ENCODE measurements around the gene PMPCA. TPM values are rescaled to one million over a fixed set of nuclear protein-coding genes. Genes with fewer than 3 reads are reported as not detected.

The PMPCA gene
- total RNA-seq, 3 donors from 2014 or later (not counting 1 experiment from before 2014, with no cell fraction given), result 78.3 to 84.8 (median 79.3) TPM

- no peaks in the 10 kb centered on the region for H3K36me3 Mint-ChIP-seq
- DNase-seq, result no peak
- TF ChIP-seq CTCF (IDR thresholded peaks at IDR 0.05), result no peak
- no peaks in the 10 kb centered on the region for H3K27me3 Mint-ChIP-seq (ENCODE audit: low read depth in 2 of 2)
- Histone ChIP-seq H3K4me3 (ENCODE audit: low read length) (no peak overlapping the region), H3K36me3 (ENCODE audit: control insufficient read depth, insufficient read depth, low read length) (peaks cover 2% of the 10 kb centered on the region), H3K27ac (ENCODE audit: low read length) (peak overlapping the region; percentile 55), H3K4me1 (ENCODE audit: control insufficient read depth, insufficient read depth, low read length) (peaks cover 29% of the 10 kb centered on the region), H3K9me3 (ENCODE audit: control insufficient read depth, insufficient read depth, low read length) (no peaks in the 10 kb centered on the region), H3K27me3 (ENCODE audit: control insufficient read depth, insufficient read depth, low read length) (no peaks in the 10 kb centered on the region)
- H3K27ac Mint-ChIP-seq, result peak overlapping the region; percentile 48 to 66
- no peaks in the 10 kb centered on the region for H3K9me3 Mint-ChIP-seq
- intact Hi-C loops (cut with micrococcal nuclease), result loop anchor here (10.0 kb wide), 1 partner anchor 48 kb away; no protein-coding TSS in a partner anchor
- H3K4me3 Mint-ChIP-seq, result peak overlapping the region; percentile 84
- 96% methylated on average over 6 of the region's 6 CpGs for WGBS (ENCODE audit: insufficient coverage)
- ATAC-seq, result no peak
- peaks cover 0 to 5% of the 10 kb centered on the region in 2 donors for H3K4me1 Mint-ChIP-seq
Observed at GRCh38 chr9:136362450-136362784, 48.0 kb upstream of the PMPCA start.

DNA sequence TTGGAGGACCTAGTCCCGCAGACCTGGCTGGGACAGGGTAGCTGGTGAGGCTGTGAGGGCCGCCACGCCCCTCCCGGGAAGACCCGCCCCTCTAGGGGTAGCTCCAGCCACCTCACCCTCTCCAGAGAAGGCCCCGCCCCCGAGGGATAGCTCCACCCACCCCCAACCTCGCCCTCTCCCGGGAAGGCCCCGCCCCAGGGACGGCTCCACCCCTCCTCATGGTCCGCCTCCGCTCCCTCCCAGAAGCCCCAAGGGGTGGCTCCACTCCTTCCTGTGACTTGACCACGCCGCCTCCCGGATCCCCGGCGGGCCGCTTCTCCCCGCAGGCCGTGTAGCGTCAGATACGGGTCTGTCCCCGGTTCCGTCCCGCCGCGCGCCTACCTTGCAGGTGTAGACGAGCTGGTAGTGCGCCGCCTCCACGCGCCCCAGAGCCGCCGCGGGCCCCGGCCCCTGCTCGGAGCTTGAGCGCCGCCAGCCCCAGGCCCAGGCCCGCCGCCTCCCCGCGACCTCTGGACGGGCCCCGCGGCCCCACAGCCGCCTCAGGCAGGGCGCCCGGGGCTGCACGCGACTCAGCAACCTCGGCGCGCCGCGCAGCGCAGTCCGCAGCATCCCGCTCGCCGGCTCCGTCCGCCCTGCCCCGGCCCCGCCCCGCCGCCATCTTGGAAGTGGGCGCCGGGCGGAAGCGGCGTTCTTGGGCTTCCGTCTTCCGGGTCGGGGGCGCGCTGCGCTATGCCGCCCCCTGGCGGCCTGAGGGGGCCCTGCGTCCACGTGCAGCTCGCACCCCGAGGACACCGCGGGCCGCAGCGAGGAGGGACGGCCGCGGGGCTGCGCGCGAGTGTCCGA, 47.1 kb upstream of the PMPCA start, which contains the start of gene DNLZ:
TSS of gene DNLZ (minus strand) at position 639 of the 843 bp plus-strand sequence. CDS start at position 609, 30 bp downstream.
- peak within 1 kb of the TSS; percentile 48 to 66 for H3K27ac Mint-ChIP-seq
- H3K27ac ChIP-seq (ENCODE audit: low read length), result peak within 1 kb of the TSS; percentile 60

GRCh38 chr9:136363949-136364748, 46.3 kb upstream of the PMPCA start:
- H3K36me3 ChIP-seq (ENCODE audit: control insufficient read depth, insufficient read depth, low read length), result peaks cover 2% of the 10 kb centered on the region
- peak in 1 of 3 donors; percentile 0 for ATAC-seq
- peak overlapping the region; percentile 65 for H3K4me3 Mint-ChIP-seq
- H3K27me3 Mint-ChIP-seq (ENCODE audit: low read depth in 2 of 2), result no peaks in the 10 kb centered on the region
- no peak for DNase-seq
- peak; percentile 65 for TF ChIP-seq CTCF (IDR thresholded peaks at IDR 0.05)
- intact Hi-C loops (cut with micrococcal nuclease), result loop anchor here (10.0 kb wide), 1 partner anchor 49 kb away; no protein-coding TSS in a partner anchor
- peaks cover 0 to 5% of the 10 kb centered on the region in 2 donors for H3K4me1 Mint-ChIP-seq
- no peaks in the 10 kb centered on the region for H3K9me3 Mint-ChIP-seq
- no peak overlapping the region for H3K27ac ChIP-seq (ENCODE audit: low read length)
- 50% methylated on average over 54 of the region's 54 CpGs for WGBS (ENCODE audit: insufficient coverage)
- H3K9me3 ChIP-seq (ENCODE audit: control insufficient read depth, insufficient read depth, low read length), result no peaks in the 10 kb centered on the region
- no peak overlapping the region for H3K4me3 ChIP-seq (ENCODE audit: low read length)
- no peaks in the 10 kb centered on the region for H3K36me3 Mint-ChIP-seq
- H3K4me1 ChIP-seq (ENCODE audit: control insufficient read depth, insufficient read depth, low read length), result peaks cover 29% of the 10 kb centered on the region
- no peaks in the 10 kb centered on the region for H3K27me3 ChIP-seq (ENCODE audit: control insufficient read depth, insufficient read depth, low read length)
- H3K27ac Mint-ChIP-seq, result no peak overlapping the region

More for the DNA sequence above, 47.1 kb upstream of the PMPCA start, which contains the start of gene DNLZ:
- under 1% methylated on average over 97 of the region's 97 CpGs for WGBS (ENCODE audit: insufficient coverage)
- ATAC-seq, result peak; percentile 83 to 94 (median 85)
- Histone ChIP-seq H3K27me3 (ENCODE audit: control insufficient read depth, insufficient read depth, low read length) (no peaks in the 10 kb centered on the region), H3K4me1 (ENCODE audit: control insufficient read depth, insufficient read depth, low read length) (peaks cover 29% of the 10 kb centered on the region), H3K36me3 (ENCODE audit: control insufficient read depth, insufficient read depth, low read length) (peaks cover 2% of the 10 kb centered on the region), H3K4me3 (ENCODE audit: low read length) (peak within 1 kb of the TSS; percentile 78), H3K9me3 (ENCODE audit: control insufficient read depth, insufficient read depth, low read length) (no peaks in the 10 kb centered on the region)
- Mint-ChIP-seq H3K27me3 (ENCODE audit: low read depth in 2 of 2) (no peaks in the 10 kb centered on the region), H3K4me1 (peaks cover 0 to 5% of the 10 kb centered on the region in 2 donors), H3K4me3 (peak within 1 kb of the TSS; percentile 84), H3K36me3 (no peaks in the 10 kb centered on the region), H3K9me3 (no peaks in the 10 kb centered on the region)
- DNase-seq, result peak; percentile 85 to 94
- intact Hi-C loops (cut with micrococcal nuclease), result loop anchor here (10.0 kb wide), 1 partner anchor 49 kb away; no protein-coding TSS in a partner anchor
- TF ChIP-seq CTCF (IDR thresholded peaks at IDR 0.05), result peak; percentile 97

Data from natural killer cell (primary cell).